Activated CD4-positive, alpha-beta T cell treated with anti-CD3 and anti-CD28 coated beads for 36 hours (primary cell): ENCODE measurements around the gene HERPUD1. TPM values are rescaled to one million over a fixed set of nuclear protein-coding genes. Genes with fewer than 3 reads are reported as not detected.

Source experiments
- ATAC-seq: fragments of 200-7000 bp; cut with Tn5 transposase; one replicate; pipeline ENCODE4 v1.10.0; 2021; ENCODE audit warnings: mild to moderate bottlenecking, moderate library complexity
- CTCF ChIA-PET: fragments of 350-600 bp; sonication (Branson Sonifier 250); formaldehyde crosslinking; loops from one replicate; lab custom pipeline; 2021; ENCODE audit warnings: antibody characterized with exemption; lab: Charles Lee
- POLR2A ChIA-PET: fragments of 350-600 bp; sonication (Branson Sonifier 250); formaldehyde crosslinking; loops from one replicate; lab custom pipeline; 2021; ENCODE audit warnings: antibody characterized with exemption, inconsistent platforms; lab: Charles Lee
- DNase-seq: peaks from one replicate; pipeline ENCODE4 v3.0.0-alpha.2; 2020
- H3K27ac Mint-ChIP-seq: one replicate; pipeline ENCODE4 v1.8.0; 2021; ENCODE audit warnings: mixed read lengths
- H3K27me3 Mint-ChIP-seq: one replicate; pipeline ENCODE4 v1.8.0; 2021; ENCODE audit warnings: mixed read lengths
- H3K36me3 Mint-ChIP-seq: one replicate; pipeline ENCODE4 v1.8.0; 2021; ENCODE audit warnings: low read depth, mixed read lengths
- H3K4me1 Mint-ChIP-seq: one replicate; pipeline ENCODE4 v1.8.0; 2021; ENCODE audit warnings: mixed read lengths
- H3K4me3 Mint-ChIP-seq: one replicate; pipeline ENCODE4 v1.8.0; 2021; ENCODE audit warnings: mild to moderate bottlenecking, moderate library complexity, mixed read lengths
- H3K9me3 Mint-ChIP-seq: one replicate; pipeline ENCODE4 v1.8.0; 2021; ENCODE audit warnings: low read depth, mixed read lengths
- intact Hi-C, 2 experiments: fragments of 100-400 bp; cut with DNase I in 1 of 2; cut with micrococcal nuclease in 1 of 2; formaldehyde crosslinking; loops; one replicate each; pipeline versions ENCODE4 v1.14.2 to v1.15.1; 2022 to 2024; cut with DNase I, micrococcal nuclease
- total RNA-seq, 2 experiments: library from RNA; stranded (reverse); gene quantifications; one replicate each; pipeline ENCODE4 v1.2.3, GENCODE V29; 2021

HERPUD1 gene
- total RNA-seq, 2 experiments from 2014 or later: 136 to 195 TPM

DNA sequence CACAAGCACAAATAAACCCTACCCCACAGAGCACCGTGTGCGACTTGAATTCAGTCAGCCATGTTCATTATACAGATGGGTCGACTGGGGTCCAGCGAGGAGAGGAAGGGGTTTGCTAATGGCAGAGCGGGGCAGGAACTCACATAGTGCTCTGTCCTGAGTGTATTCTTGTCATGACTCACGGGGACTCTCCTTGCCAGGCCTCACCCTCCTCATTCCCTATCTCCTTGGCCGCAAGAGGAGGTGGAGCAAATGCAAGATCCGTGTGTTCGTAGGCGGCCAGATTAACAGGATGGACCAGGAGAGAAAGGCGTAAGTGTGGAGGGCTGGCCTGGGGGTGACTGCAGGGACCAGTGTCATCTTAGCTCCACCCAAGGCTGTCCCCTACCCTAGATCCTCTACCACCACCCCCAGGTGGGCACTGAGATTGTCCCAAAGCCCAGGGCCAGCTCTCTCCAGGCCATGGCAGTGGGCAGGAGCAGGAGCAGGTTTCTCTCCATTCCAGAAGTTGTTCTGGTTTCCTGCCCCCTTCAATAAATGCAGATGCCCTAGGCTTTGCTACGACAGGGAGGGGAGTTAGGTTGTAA is 37.5 kb upstream of the HERPUD1 start:
- ATAC-seq (no peak), DNase-seq (no peak)
- Mint-ChIP-seq H3K27ac (no peak overlapping the region), H3K4me3 (no peak overlapping the region), H3K27me3 (no peaks in the 10 kb centered on the region), H3K4me1 (peaks cover 10% of the 10 kb centered on the region), H3K36me3 (no peaks in the 10 kb centered on the region), H3K9me3 (no peaks in the 10 kb centered on the region)
- POLR2A ChIA-PET: interaction anchor here (0.7 kb wide), 1 partner anchor 59 kb away, joined by 3 read pairs; no protein-coding TSS in a partner anchor
- CTCF ChIA-PET: no interaction called here
- intact Hi-C loops: no loop called here

DNA sequence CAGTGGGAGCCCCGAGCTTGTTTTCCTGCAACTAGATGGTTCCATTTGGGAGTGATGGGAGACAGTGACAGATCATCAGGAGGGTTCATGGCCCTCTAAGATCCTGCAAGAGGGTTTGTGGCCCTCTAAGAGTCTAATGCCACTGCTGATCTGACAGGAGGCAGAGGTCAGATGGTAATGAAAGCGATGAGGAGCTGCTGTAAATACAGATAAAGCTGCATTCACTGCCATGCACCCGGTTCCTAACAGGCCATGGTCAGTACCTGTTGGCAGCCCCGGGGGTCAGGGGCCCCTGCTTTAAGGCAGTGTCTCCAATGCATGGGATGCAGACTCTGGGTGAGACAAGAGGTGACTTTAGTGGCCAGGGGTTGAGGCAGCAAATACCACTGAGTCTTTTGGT is 36.1 kb upstream of the HERPUD1 start:
- POLR2A ChIA-PET: no interaction called here
- no peak for ATAC-seq
- no peak overlapping the region for H3K4me3 Mint-ChIP-seq
- H3K4me1 Mint-ChIP-seq: peaks cover 16% of the 10 kb centered on the region
- no peak overlapping the region for H3K27ac Mint-ChIP-seq
- DNase-seq: no peak
- peaks cover 2% of the 10 kb centered on the region for H3K27me3 Mint-ChIP-seq
- CTCF ChIA-PET: interaction anchor here (0.6 kb wide), 1 partner anchor 65 kb away, joined by 4 read pairs; no protein-coding TSS in a partner anchor
- intact Hi-C loops: no loop called here
- H3K9me3 Mint-ChIP-seq: no peaks in the 10 kb centered on the region
- no peaks in the 10 kb centered on the region for H3K36me3 Mint-ChIP-seq

DNA sequence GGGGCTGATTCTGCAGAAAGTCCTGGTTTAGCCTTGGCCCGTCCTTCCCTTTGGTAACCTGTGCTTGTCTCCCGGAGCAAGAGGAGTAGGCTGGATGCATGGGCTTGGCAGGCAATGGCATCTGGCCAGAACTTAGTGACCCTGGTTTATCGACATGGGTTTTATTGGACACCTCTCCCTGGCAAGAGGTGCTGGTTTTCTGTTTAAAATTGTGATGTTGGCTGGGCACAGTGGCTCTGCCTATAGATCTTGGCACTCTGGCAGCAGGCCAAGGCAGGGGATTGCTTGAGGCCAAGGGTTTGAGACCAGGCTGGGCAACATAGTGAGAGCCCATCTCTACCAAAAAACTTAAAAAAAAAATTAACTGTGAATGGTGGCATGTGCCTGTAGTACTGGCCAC is 35.7 kb upstream of the HERPUD1 start:
- ATAC-seq: no peak
- peaks cover 16% of the 10 kb centered on the region for H3K4me1 Mint-ChIP-seq
- no peak for DNase-seq
- H3K36me3 Mint-ChIP-seq: no peaks in the 10 kb centered on the region
- no peak overlapping the region for H3K4me3 Mint-ChIP-seq
- ChIA-PET CTCF (no interaction called here), POLR2A (no interaction called here)
- H3K27me3 Mint-ChIP-seq: peaks cover 2% of the 10 kb centered on the region
- H3K27ac Mint-ChIP-seq: no peak overlapping the region
- intact Hi-C loops: no loop called here
- no peaks in the 10 kb centered on the region for H3K9me3 Mint-ChIP-seq

DNA sequence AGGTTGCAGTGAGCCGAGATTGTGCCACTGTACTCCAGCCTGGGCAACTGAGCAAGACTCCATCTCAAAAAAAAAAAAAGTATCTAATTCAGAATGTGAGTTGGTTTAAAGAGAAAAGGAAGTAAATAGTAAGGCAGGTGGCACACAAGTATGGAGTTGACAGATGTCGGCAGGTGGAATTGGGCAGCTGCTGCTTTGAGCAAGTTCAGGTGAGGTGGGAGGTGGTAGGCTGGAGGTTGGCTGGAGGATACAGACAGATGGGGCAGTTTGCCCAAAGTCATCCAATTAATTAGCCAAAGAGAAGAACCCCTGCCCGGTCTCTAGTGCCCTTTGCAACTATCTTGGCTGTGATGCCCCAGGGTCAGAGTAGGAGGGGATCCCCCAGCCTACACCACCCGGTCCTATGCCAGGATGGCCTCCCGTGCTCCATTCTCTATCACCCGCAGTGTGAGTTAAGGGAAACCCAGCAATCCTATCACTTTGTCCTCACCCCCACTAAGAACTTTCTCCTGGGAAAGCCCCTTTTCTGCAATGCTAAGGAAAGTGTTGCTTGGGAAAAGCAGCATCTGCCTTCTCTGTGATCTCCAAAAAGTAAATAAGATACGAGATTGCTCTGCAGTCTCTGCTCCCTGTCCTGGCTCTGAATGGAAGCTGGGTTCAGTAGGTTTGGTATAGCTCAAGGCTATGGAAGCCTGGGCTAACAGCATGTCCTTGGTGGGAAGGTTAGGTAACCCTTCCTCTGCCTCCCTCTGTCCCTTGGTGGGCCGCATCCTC is 34.7 kb upstream of the HERPUD1 start:
- H3K4me3 Mint-ChIP-seq: no peak overlapping the region
- ATAC-seq (no peak), DNase-seq (no peak)
- intact Hi-C loops: no loop called here
- ChIA-PET POLR2A (no interaction called here), CTCF (interaction anchor here (0.7 to 0.8 kb wide), 2 partner anchors 10 to 50 kb away, joined by 3 read pairs; no protein-coding TSS in a partner anchor)
- H3K27ac Mint-ChIP-seq: peak overlapping the region; percentile 27
- no peaks in the 10 kb centered on the region for H3K36me3 Mint-ChIP-seq
- peaks cover 16% of the 10 kb centered on the region for H3K4me1 Mint-ChIP-seq
- H3K9me3 Mint-ChIP-seq: no peaks in the 10 kb centered on the region
- peaks cover 2% of the 10 kb centered on the region for H3K27me3 Mint-ChIP-seq

DNA sequence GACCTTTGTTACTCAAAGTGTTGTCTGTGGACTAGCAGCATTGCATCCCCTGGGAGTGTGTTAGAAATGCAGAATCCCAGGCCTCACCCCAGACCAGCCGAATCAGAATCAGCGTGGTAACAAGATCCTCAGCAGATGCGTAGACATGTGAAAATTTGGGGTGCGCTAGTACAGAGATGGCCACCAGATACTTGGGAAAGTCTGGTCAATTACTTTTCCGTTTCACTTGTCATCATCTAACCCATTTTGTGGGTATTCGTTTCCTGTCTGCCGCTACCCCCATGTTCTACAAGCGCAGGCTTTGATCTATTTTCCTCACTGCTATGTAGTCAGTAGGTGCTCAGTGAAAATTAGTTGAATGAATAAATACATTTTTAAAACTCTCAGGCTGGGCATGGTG is 33.1 kb upstream of the HERPUD1 start:
- no peak overlapping the region for H3K4me3 Mint-ChIP-seq
- H3K4me1 Mint-ChIP-seq: peaks cover 16% of the 10 kb centered on the region
- H3K27me3 Mint-ChIP-seq: peaks cover 2% of the 10 kb centered on the region
- POLR2A ChIA-PET: no interaction called here
- ATAC-seq (peak; percentile 70), DNase-seq (peak; percentile 10)
- no peaks in the 10 kb centered on the region for H3K36me3 Mint-ChIP-seq
- no peaks in the 10 kb centered on the region for H3K9me3 Mint-ChIP-seq
- no peak overlapping the region for H3K27ac Mint-ChIP-seq
- CTCF ChIA-PET: no interaction called here
- intact Hi-C loops: no loop called here

DNA sequence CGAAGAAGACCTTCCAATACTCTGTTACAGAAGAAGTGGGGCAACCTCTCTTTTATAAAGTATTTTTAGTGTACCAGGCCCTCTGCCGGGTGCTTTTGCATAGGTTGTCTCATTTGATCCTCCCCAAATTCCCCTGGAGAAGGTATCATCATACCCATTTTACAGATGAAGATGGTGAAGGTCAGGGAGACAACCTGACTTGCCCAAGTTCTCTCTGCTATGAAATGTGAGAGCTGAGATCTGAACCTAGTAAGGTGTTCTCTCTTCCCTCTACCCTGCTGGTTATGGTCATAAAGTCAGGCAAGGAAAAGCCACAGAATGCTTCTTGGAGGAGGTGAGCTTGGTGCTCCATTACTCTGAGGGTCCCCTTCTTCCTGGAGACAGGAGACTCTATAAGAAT is 28.1 kb upstream of the HERPUD1 start:
- Mint-ChIP-seq H3K4me1 (peaks cover 12% of the 10 kb centered on the region), H3K9me3 (no peaks in the 10 kb centered on the region), H3K36me3 (no peaks in the 10 kb centered on the region), H3K27me3 (peaks cover 2% of the 10 kb centered on the region), H3K27ac (no peak overlapping the region), H3K4me3 (no peak overlapping the region)
- intact Hi-C loops: no loop called here
- ChIA-PET POLR2A (no interaction called here), CTCF (interaction anchor here (0.6 to 0.8 kb wide), 2 partner anchors 117 to 316 kb away, joined by 3 read pairs; no protein-coding TSS in a partner anchor)
- DNase-seq (no peak), ATAC-seq (no peak)

DNA sequence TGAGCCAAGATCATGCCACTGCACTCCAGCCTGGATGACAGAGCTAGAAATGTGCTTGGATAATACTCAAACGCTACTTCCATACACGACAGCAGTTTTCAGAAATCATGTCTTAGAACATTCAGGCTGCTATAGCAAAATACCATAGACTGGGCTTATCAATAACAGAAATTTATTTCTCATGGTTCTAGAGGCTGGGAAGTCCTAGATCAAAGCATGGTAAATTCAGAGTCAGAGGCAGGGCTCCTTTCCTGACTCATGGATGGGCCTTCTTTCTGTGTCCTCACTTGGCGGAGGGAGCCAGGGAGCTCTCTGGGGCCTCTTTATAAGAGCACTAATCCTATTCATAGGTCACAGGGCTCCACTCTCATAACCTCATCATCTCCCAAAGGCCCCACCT is 24.5 kb upstream of the HERPUD1 start:
- Mint-ChIP-seq H3K4me3 (no peak overlapping the region), H3K27ac (no peak overlapping the region), H3K4me1 (peaks cover 23% of the 10 kb centered on the region), H3K27me3 (no peaks in the 10 kb centered on the region), H3K9me3 (no peaks in the 10 kb centered on the region), H3K36me3 (no peaks in the 10 kb centered on the region)
- POLR2A ChIA-PET: no interaction called here
- ATAC-seq (no peak), DNase-seq (no peak)
- intact Hi-C loops: no loop called here
- CTCF ChIA-PET: no interaction called here

DNA sequence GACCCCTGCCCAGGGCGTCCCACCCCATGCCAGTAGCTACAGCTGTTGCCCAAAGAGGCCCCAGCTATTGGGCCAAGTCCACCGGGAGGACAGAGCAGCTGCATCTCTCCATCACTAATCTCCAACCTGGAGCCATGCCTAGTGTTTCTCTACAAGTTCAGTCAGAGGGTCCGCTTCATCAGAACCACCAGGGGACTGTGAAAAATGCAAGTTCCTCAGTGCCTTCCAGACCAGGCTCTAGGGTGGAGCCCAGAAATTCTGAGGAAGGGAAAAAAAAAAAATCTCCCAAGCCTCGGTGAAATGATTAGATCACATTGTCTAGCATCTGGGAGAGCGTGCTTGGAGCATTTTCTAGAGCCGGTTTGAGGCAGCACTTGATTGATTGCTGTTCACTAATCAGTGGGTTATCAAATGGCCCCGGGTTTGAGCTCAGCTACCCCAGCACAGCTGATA is 22.4 kb upstream of the HERPUD1 start:
- Mint-ChIP-seq H3K4me3 (no peak overlapping the region), H3K9me3 (no peaks in the 10 kb centered on the region), H3K27ac (no peak overlapping the region), H3K36me3 (no peaks in the 10 kb centered on the region), H3K4me1 (peaks cover 29% of the 10 kb centered on the region), H3K27me3 (no peaks in the 10 kb centered on the region)
- ATAC-seq (no peak), DNase-seq (no peak)
- intact Hi-C loops: no loop called here
- ChIA-PET CTCF (interaction anchor here (0.6 to 1.7 kb wide), 3 partner anchors 26 to 283 kb away, joined by 4 to 6 read pairs (median 5); no protein-coding TSS in a partner anchor), POLR2A (interaction anchor here (2.3 kb wide), 1 partner anchor 22 kb away, joined by 14 read pairs; the partner anchor contains the start of gene HERPUD1)

DNA sequence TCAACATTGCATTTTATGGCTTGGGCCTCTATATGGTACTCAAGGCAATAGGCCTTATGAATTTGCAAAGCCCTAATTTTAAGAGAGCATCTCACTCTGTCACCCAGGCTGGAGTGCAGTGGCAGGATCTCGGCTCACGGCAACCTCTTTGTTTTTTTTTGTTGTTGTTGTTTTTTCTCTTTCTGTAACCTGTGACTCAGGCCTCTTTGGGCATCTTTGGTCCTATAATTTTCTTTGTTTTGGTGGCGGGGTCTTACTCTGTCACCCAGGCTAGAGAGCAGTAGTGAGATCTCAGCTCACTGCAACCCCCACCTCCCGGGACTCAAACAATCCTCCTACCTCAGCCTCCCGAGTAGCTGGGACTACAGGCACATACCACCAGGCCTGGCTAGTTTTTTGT is 21.8 kb upstream of the HERPUD1 start:
- Mint-ChIP-seq H3K9me3 (no peaks in the 10 kb centered on the region), H3K36me3 (no peaks in the 10 kb centered on the region), H3K4me3 (no peak overlapping the region), H3K27ac (peak overlapping the region; percentile 55), H3K4me1 (peaks cover 29% of the 10 kb centered on the region), H3K27me3 (no peaks in the 10 kb centered on the region)
- intact Hi-C loops: no loop called here
- ChIA-PET POLR2A (interaction anchor here (0.6 to 2.3 kb wide), 3 partner anchors 22 to 289 kb away, joined by 3 to 14 read pairs (median 3); partner anchors contain the start of gene HERPUD1), CTCF (interaction anchor here (1.1 to 1.7 kb wide), 4 partner anchors 26 to 197 kb away, joined by 3 to 6 read pairs (median 4); no protein-coding TSS in a partner anchor)
- ATAC-seq (peak; percentile 21), DNase-seq (no peak)

DNA sequence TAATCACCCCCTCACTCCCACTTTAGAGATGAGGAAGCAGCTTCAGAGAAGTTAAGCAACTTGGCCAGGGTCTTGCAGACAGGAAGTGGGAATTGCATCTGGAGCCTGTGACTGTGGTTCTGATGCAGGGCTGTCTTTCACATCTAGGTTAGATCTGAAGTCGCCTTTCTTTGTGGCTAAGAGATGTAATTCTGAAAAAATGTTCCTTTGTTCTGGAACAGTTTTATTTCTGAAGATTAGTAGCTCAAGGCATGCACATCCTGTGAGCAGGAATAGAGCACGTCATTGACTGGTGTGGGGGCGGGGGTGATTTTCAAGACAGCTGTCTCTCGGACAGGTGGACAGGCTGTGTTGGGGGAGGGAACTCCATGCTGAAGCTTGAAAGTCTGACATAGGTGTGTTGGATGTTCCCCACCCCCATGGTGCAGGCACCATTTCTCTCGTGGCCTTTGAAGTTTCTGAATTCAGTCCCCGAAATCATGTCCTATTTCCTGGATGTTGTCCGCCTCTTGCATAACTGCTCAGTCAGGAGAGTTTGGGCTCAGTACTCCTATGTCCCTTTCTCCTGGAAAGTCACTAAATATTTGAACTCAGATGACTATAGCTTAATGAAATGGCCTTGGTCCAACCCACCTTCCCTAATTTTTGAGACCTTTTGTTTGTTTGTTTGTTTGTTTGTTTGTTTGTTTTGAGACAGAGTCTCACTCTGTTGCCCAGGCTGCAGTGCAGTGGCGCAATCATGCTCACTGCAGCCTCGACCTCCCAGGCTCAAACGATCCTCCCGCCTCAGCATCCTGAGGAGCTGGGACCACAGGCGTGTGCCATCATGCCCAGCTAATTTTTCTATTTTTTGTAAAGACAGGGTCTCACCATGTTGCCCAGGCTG is 21.0 kb upstream of the HERPUD1 start:
- peak; percentile 52 for DNase-seq
- H3K4me3 Mint-ChIP-seq: no peak overlapping the region
- intact Hi-C loops: no loop called here

More for the DNA sequence above, 21.0 kb upstream of the HERPUD1 start:
- Mint-ChIP-seq H3K27ac (peak overlapping the region; percentile 55), H3K36me3 (no peaks in the 10 kb centered on the region), H3K27me3 (no peaks in the 10 kb centered on the region), H3K9me3 (no peaks in the 10 kb centered on the region), H3K4me1 (peaks cover 29% of the 10 kb centered on the region)
- CTCF ChIA-PET: interaction anchor here (0.8 to 1.7 kb wide), 7 partner anchors 25 to 197 kb away, joined by 3 to 6 read pairs (median 4); no protein-coding TSS in a partner anchor
- POLR2A ChIA-PET: interaction anchor here (0.6 to 2.3 kb wide), 5 partner anchors 21 to 289 kb away, joined by 3 to 14 read pairs (median 3); partner anchors contain the start of gene HERPUD1
- ATAC-seq: peak; percentile 70
